ENCODE measurements around the gene CTRB1. TPM values are rescaled to one million over a fixed set of nuclear protein-coding genes. Genes with fewer than 3 reads are reported as not detected.
"Not testable (repeated sequence)": the region's sequence is repeated elsewhere in the genome, so short reads cannot be mapped to it uniquely, and the experiment has no call there.

Gene CTRB1
- total RNA-seq, 1 donor from 2014 or later: not detected

DNA sequence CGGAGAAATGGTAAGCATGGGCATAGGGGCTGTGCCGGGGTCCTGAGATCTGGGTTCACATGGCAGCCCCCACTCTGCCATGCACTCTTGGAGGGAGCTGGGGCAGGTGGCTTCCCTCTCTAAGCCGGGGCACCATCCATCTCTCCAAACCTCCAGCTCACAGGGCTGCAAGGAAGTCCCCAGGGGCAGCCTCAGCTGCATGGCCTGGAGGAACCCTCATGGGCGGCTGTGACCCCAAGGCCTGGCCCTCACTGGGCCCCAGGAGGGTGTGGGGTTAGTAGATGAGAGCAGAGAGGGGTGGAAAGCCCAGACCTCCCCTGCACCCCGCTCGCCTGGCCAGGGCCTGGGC, 14.4 kb upstream of the CTRB1 start:
- DNase-seq (ENCODE audit: low spot score): no peak
- Mint-ChIP-seq H3K4me3 (ENCODE audit: unreplicated experiment) (no peak overlapping the region), H3K27ac (ENCODE audit: unreplicated experiment) (no peak overlapping the region), H3K36me3 (ENCODE audit: low read depth, unreplicated experiment) (no peaks in the 10 kb centered on the region), H3K4me1 (ENCODE audit: unreplicated experiment) (no peaks in the 10 kb centered on the region), H3K9me3 (ENCODE audit: unreplicated experiment) (no peaks in the 10 kb centered on the region), H3K27me3 (ENCODE audit: unreplicated experiment) (peaks cover 11% of the 10 kb centered on the region)
- TF ChIP-seq, protein P1, sequence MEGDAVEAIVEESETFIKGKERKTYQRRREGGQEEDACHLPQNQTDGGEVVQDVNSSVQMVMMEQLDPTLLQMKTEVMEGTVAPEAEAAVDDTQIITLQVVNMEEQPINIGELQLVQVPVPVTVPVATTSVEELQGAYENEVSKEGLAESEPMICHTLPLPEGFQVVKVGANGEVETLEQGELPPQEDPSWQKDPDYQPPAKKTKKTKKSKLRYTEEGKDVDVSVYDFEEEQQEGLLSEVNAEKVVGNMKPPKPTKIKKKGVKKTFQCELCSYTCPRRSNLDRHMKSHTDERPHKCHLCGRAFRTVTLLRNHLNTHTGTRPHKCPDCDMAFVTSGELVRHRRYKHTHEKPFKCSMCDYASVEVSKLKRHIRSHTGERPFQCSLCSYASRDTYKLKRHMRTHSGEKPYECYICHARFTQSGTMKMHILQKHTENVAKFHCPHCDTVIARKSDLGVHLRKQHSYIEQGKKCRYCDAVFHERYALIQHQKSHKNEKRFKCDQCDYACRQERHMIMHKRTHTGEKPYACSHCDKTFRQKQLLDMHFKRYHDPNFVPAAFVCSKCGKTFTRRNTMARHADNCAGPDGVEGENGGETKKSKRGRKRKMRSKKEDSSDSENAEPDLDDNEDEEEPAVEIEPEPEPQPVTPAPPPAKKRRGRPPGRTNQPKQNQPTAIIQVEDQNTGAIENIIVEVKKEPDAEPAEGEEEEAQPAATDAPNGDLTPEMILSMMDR (IDR thresholded peaks at IDR 0.05; ENCODE audit: unreplicated experiment): no peak

DNA sequence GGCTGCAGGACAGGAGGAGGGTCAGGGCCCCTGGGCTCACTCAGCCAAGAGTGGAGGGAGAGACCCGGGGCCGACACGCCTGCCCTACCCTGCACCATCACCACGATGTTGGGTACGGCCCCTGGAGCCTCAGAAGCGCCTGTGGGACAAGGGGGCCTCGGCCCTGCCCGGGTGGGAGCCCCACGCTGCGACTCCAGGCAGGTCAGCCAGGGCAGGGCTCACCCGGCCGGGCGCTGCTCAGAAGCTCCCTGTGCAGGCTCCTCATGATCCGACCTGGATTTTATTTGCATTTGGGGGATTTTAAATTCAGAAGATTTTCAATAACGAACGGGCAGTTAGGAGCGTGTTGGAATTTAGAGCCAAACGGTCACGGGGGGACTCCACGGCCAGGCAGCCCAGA, 13.9 kb upstream of the CTRB1 start:
- H3K27me3 Mint-ChIP-seq (ENCODE audit: unreplicated experiment): peaks cover 11% of the 10 kb centered on the region
- H3K27ac Mint-ChIP-seq (ENCODE audit: unreplicated experiment); H3K9me3 Mint-ChIP-seq (ENCODE audit: unreplicated experiment); H3K4me3 Mint-ChIP-seq (ENCODE audit: unreplicated experiment); H3K36me3 Mint-ChIP-seq (ENCODE audit: low read depth, unreplicated experiment); DNase-seq (ENCODE audit: low spot score); H3K4me1 Mint-ChIP-seq (ENCODE audit: unreplicated experiment): not testable (repeated sequence)

DNA sequence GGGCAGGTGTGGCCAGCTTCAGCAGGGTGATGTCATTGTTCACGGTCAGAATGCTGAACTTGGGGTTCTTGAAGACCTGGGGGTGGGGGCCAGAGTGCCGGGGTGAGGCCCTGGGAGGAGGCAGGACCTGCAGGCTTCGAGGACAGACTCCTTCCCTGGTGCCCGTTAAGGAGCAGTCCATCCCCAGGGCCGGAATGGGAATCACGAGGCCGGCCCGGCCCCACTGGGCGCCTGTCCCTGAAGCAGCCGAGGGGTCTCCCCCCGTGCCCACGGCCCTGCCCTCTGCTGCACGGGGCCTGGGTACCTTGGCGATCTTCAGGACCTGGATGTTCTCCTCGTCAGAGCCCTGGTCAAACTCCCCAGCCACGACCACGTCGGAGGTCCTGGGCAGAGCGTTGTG, 13.3 kb upstream of the CTRB1 start:
- not testable (repeated sequence) for H3K4me1 Mint-ChIP-seq (ENCODE audit: unreplicated experiment); H3K9me3 Mint-ChIP-seq (ENCODE audit: unreplicated experiment); H3K27ac Mint-ChIP-seq (ENCODE audit: unreplicated experiment); H3K4me3 Mint-ChIP-seq (ENCODE audit: unreplicated experiment); DNase-seq (ENCODE audit: low spot score); H3K36me3 Mint-ChIP-seq (ENCODE audit: low read depth, unreplicated experiment)
- peaks cover 11% of the 10 kb centered on the region for H3K27me3 Mint-ChIP-seq (ENCODE audit: unreplicated experiment)

DNA sequence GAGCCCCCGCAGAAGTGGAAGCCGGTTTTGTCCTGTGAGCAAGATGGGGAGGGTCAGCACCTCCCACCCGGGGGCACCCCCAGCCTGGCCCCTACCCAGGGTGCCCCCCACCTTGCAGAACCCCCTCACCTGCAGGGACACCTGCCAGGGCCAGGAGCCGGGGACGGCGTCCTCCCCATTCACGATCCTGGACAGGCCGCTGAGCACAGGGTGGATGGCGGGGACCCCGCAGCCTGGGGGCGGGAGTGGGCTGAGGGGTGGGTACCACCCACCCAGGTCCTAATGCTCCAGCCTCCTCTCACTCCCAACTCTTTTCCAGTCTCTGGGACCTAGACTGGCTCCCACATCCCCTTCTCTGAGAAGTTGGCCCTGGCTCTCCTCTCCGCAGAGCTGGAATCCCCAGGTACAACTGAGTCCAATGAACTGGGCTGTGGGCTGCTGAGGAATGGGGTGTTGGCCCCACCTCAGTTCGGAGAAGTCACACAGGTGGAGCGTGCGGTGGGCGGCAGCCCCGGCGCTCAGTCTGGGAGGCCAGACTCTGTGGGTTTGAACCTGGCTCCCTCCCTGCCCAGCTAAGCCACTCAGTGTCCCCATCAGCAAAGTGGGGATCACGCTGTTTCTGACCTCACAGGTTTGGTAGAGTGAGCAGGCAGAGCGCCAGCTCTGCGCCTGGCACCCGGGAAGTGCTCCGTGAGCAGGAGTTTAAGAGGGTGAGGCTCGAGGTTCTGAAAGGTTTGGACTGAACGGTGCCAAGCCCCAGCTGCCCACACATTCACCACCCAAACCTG, 12.6 kb upstream of the CTRB1 start:
- H3K9me3 Mint-ChIP-seq (ENCODE audit: unreplicated experiment); H3K4me3 Mint-ChIP-seq (ENCODE audit: unreplicated experiment); H3K36me3 Mint-ChIP-seq (ENCODE audit: low read depth, unreplicated experiment); H3K4me1 Mint-ChIP-seq (ENCODE audit: unreplicated experiment); H3K27ac Mint-ChIP-seq (ENCODE audit: unreplicated experiment); DNase-seq (ENCODE audit: low spot score): not testable (repeated sequence)
- H3K27me3 Mint-ChIP-seq (ENCODE audit: unreplicated experiment): peaks cover 11% of the 10 kb centered on the region

DNA sequence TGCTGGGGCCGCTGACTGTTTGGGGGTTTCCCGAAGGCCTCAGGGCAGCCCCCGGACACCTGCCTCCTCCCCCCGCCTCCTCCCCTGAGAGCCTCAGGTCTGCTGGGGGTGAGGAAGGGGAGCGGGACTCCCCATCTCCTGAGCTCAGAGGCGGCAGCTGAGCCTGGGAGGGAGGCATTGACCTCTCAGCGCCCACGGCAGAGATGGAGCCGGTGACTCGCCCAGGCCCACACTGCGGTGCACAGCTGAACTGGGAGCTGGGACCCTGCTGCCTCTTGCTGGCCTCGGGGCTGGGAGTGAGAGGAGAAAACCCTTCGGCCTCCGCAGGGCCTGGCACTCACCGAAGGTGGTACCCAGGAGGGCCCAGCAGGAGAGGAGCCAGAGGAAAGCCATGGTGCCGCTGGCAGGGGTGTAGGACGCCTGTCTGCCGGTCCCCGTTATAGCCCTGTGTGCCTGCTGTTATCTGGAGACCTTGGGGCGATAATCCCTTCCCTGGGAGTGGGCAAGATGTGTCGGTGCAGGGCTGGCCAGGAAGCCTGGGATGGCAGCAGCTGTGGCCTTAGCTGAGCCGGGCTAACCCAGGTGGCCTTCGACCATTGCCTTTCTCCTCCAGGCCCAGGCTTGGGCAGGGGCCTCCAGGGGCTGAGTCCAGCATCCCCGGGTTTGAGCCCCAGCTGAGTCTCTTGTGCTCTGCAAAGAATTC, 11.9 kb upstream of the CTRB1 start, which contains the start of gene CTRB2:
CTRB2 (minus strand) TSS at position 413 of the 703 bp plus-strand sequence; CDS start at position 393, 20 bp downstream.
- Mint-ChIP-seq H3K36me3 (ENCODE audit: low read depth, unreplicated experiment) (no peaks in the 10 kb centered on the region), H3K4me3 (ENCODE audit: unreplicated experiment) (no peak within 1 kb of the TSS), H3K9me3 (ENCODE audit: unreplicated experiment) (no peaks in the 10 kb centered on the region), H3K27me3 (ENCODE audit: unreplicated experiment) (peaks cover 11% of the 10 kb centered on the region), H3K4me1 (ENCODE audit: unreplicated experiment) (no peaks in the 10 kb centered on the region), H3K27ac (ENCODE audit: unreplicated experiment) (no peak within 1 kb of the TSS)
- DNase-seq (ENCODE audit: low spot score): no peak
- TF ChIP-seq, protein P1 (IDR thresholded peaks at IDR 0.05; ENCODE audit: unreplicated experiment): no peak

DNA sequence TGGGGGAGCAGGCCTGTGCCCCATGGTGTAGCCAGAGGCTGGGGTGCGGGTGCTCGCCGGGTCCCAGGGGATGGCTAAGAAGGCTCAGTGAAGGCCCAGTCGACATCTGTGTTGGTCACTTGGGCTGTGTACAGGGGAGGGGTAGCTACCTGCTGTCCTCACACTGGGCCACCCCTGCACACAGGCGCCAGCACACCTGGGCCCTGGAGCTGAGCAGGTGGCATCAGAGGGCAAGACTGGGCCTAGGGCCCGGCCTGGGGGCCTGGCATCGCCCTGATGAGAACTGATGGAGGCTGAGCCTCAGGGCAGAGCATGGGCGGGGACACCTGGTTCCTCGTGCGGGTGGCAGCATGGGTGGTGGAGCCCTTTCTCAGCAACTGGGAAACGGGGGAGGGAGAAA, 11.0 kb upstream of the CTRB1 start:
- H3K27ac Mint-ChIP-seq (ENCODE audit: unreplicated experiment): no peak overlapping the region
- TF ChIP-seq, protein P1 (IDR thresholded peaks at IDR 0.05; ENCODE audit: unreplicated experiment): no peak
- no peaks in the 10 kb centered on the region for H3K4me1 Mint-ChIP-seq (ENCODE audit: unreplicated experiment)
- no peak overlapping the region for H3K4me3 Mint-ChIP-seq (ENCODE audit: unreplicated experiment)
- DNase-seq (ENCODE audit: low spot score): no peak
- H3K36me3 Mint-ChIP-seq (ENCODE audit: low read depth, unreplicated experiment): no peaks in the 10 kb centered on the region
- H3K27me3 Mint-ChIP-seq (ENCODE audit: unreplicated experiment): peaks cover 11% of the 10 kb centered on the region
- H3K9me3 Mint-ChIP-seq (ENCODE audit: unreplicated experiment): no peaks in the 10 kb centered on the region
